HepG2 (cell line): ENCODE data around the gene ASAP2. TPM values are rescaled to one million over a fixed set of nuclear protein-coding genes. Genes with fewer than 3 reads are reported as not detected.
A peak's percentile ranks its signal among the peaks of the same experiment; 100 is the strongest.

Source experiments
- ATAC-seq: fragments of 200-7000 bp; cut with Tn5 transposase; 3 replicates; pipeline ENCODE4 v1.9.1; 2020; ENCODE audit warnings: mild to moderate bottlenecking, moderate library complexity
- BruUV-seq: library from RNA; stranded (reverse); fragments of 400-500 nt; replicated peaks from 2 replicates; lab custom pipeline; 2021; lab: Mats Ljungman, UMichigan
- CTCF ChIA-PET: fragments of 300-600 bp; formaldehyde crosslinking; extraction: SDS; loops from one replicate; lab custom pipeline; 2021; ENCODE audit warnings: low total read pairs, inconsistent platforms, low intra/inter-chr PET ratio; lab: Yijun Ruan, JAX
- POLR2A ChIA-PET: fragments of 350-600 bp; sonication (Branson Sonifier 250); formaldehyde crosslinking; loops from one replicate; lab custom pipeline; 2020; ENCODE audit warnings: antibody characterized with exemption, inconsistent platforms; lab: Yijun Ruan, JAX
- DNase-seq: peaks from one replicate; pipeline ENCODE4 v3.0.0-alpha.2; 2015; ENCODE audit warnings: low spot score
- FAIRE-seq: peaks from 3 replicates; lab custom pipeline; 2011; peaks lifted over from hg19 to GRCh38; lab: Jason Lieb, UNC
- H2AFZ ChIP-seq: one replicate; pipeline ENCODE4 v1.6.1; 2011; ENCODE audit warnings: low read length, inconsistent platforms
- H3K27ac ChIP-seq: fragments of 300-600 bp; 3 replicates; pipeline ENCODE4 v1.8.0; 2011; ENCODE audit warnings: mixed run types, mild to moderate bottlenecking, mixed read lengths, low read length, inconsistent platforms; ENCODE audit not compliant: insufficient read depth; ENCODE audit errors: extremely low read length
- H3K27me3 ChIP-seq, 2 experiments: fragments of 200-600 bp in 1 of 2; 2 replicates in 1 of 2; 3 replicates in 1 of 2; pipeline versions ENCODE4 v1.6.0 to v1.8.0; 2011; ENCODE audit warnings: low read length in 2 of 2, mild to moderate bottlenecking in 2 of 2, moderate library complexity in 2 of 2, inconsistent platforms in 1 of 2; ENCODE audit not compliant: insufficient read depth in 2 of 2, control insufficient read depth in 1 of 2
- H3K36me3 ChIP-seq, 2 experiments: fragments of 200-600 bp in 1 of 2; replicated peaks in 1 of 2; 2 replicates in 1 of 2; 3 replicates in 1 of 2; pipeline versions ENCODE4 v1.5.1 to v1.8.0; 2011; ENCODE audit warnings: low read length in 2 of 2, inconsistent platforms in 1 of 2; ENCODE audit not compliant: insufficient read depth in 2 of 2, control insufficient read depth in 1 of 2
- H3K4me1 ChIP-seq: 2 replicates; pipeline ENCODE4 v1.5.1; 2012; ENCODE audit warnings: low read length, inconsistent platforms; ENCODE audit not compliant: insufficient read depth
- H3K4me2 ChIP-seq: 2 replicates; pipeline ENCODE4 v1.6.0; 2011; ENCODE audit warnings: low read depth, low read length, inconsistent platforms
- H3K4me3 ChIP-seq, 3 experiments: fragments of 200-600 bp in 1 of 3; sonication (generic), shearing (Covaris generic) in 1 of 3; replicated peaks in 1 of 3; 2 replicates each; pipeline ENCODE4 v1.5.1; 2011 to 2016; ENCODE audit warnings: low read length in 3 of 3, inconsistent platforms in 2 of 3, low read depth in 2 of 3, mild to moderate bottlenecking in 2 of 3, control low read depth in 1 of 3, mixed read lengths in 1 of 3; ENCODE audit not compliant: insufficient read depth in 1 of 3
- H3K79me2 ChIP-seq: one replicate; pipeline ENCODE4 v1.6.1; 2011; ENCODE audit warnings: low read length, inconsistent platforms; ENCODE audit not compliant: insufficient read depth
- H3K9ac ChIP-seq: 2 replicates; pipeline ENCODE4 v1.6.0; 2011; ENCODE audit warnings: mild to moderate bottlenecking, low read depth, low read length, inconsistent platforms; ENCODE audit not compliant: insufficient read depth
- H3K9me3 ChIP-seq: 2 replicates; pipeline ENCODE4 v1.5.1; 2012; ENCODE audit warnings: mild to moderate bottlenecking, low read length
- H4K20me1 ChIP-seq: 2 replicates; pipeline ENCODE4 v1.6.0; 2011; ENCODE audit warnings: inconsistent platforms, mild to moderate bottlenecking, low read length, moderate library complexity; ENCODE audit not compliant: insufficient read depth
- HIVEP1 ChIP-seq: sonication (generic); formaldehyde crosslinking; IDR thresholded peaks from 2 replicates; pipeline ENCODE4 v1.4.0; 2020; ENCODE audit warnings: mild to moderate bottlenecking, missing genetic modification reagents
- NFKBIZ ChIP-seq: IDR thresholded peaks from 2 replicates; pipeline ENCODE4 v1.6.1; 2018; ENCODE audit warnings: missing genetic modification reagents, missing compliant biosample characterization
- TP53 ChIP-seq: sonication (generic); formaldehyde crosslinking; conservative IDR thresholded peaks from 2 replicates; pipeline ENCODE4 v1.4.0; 2020; ENCODE audit warnings: missing genetic modification reagents
- ZBTB10 ChIP-seq: sonication (generic); formaldehyde crosslinking; IDR thresholded peaks from 2 replicates; pipeline ENCODE4 v1.4.0; 2020; ENCODE audit warnings: missing genetic modification reagents, borderline replicate concordance
- ZMYM3 ChIP-seq: sonication (generic); formaldehyde crosslinking; IDR thresholded peaks from 2 replicates; pipeline ENCODE4 v1.5.1; 2020; ENCODE audit warnings: mild to moderate bottlenecking, missing genetic modification reagents
- ZNF709 ChIP-seq: sonication (generic); formaldehyde crosslinking; IDR thresholded peaks from 2 replicates; pipeline ENCODE4 v1.5.0; 2020; ENCODE audit warnings: mild to moderate bottlenecking, missing genetic modification reagents
- ZSCAN29 ChIP-seq: sonication (generic); formaldehyde crosslinking; conservative IDR thresholded peaks from 2 replicates; pipeline ENCODE4 v1.4.0; 2020; ENCODE audit warnings: mild to moderate bottlenecking, missing genetic modification reagents
- WGBS: methylation state at CpG from one replicate; pipeline ENCODE4 v1.1.6; 2017; ENCODE audit warnings: low lambda C conversion rate; 5-methylcytosine and 5-hydroxymethylcytosine counted together
- in situ Hi-C: cut with HindIII; loops from 2 replicates; pipeline ENCODE4 v1.10.0; 2017; ENCODE audit warnings: low pct_unique_long_range_greater_than_20kb; ENCODE audit not compliant: extremely low pct_ligation_motif_present
- intact Hi-C: fragments of 100-400 bp; cut with micrococcal nuclease; formaldehyde crosslinking; loops from one replicate; pipeline ENCODE4 v1.10.0; 2022; ENCODE audit not compliant: unreplicated experiment
- polyA plus RNA-seq, 8 experiments: library from polyadenylated mRNA; depleted of rRNA in 3 of 8; stranded (reverse) in 7 of 8; unstranded in 1 of 8; fragments of >200 nt; fragmentation: Illumina TruSeq in 4 of 8; extraction: Trizol in 4 of 8; gene quantifications; 2 replicates each; pipeline versions ENCODE4 v1.2.1 to v1.2.3, GENCODE V29; 2011 to 2016; ENCODE audit warnings: low read depth in 4 of 8, missing spikeins in 1 of 8, mixed read lengths in 1 of 8; ENCODE audit not compliant: insufficient read depth in 1 of 8
- total RNA-seq, 5 experiments: library from RNA; depleted of rRNA; stranded (reverse); fragments of >200 nt; fragmentation: Illumina TruSeq; extraction: Trizol; gene quantifications; 2 replicates each; pipeline ENCODE4 v1.2.3, GENCODE V29; 2016; ENCODE audit warnings: low read depth in 1 of 5

The ASAP2 gene
- total and polyA plus RNA-seq, 2 of the 13 experiments (the other 11 are each of a cell fraction or from before 2014, with no cell fraction given): 7.3 to 22.3 TPM

- Histone ChIP-seq H4K20me1 (no peaks in the 10 kb centered on the region), H3K4me1 (peaks cover 85% of the 10 kb centered on the region), H2AFZ (no peak overlapping the region), H3K4me2 (no peak overlapping the region), H3K27me3 (no peaks in the 10 kb centered on the region), H3K79me2 (peaks cover 64% of the 10 kb centered on the region), H3K4me3 (no peak overlapping the region), H3K9me3 (no peaks in the 10 kb centered on the region), H3K36me3 (no peaks in the 10 kb centered on the region), H3K9ac (0 out of 2 replicates have a peak overlapping the region, but pooled peaks have one; percentile 3), H3K27ac (no peak overlapping the region)
- intact Hi-C loops: no loop called here
- FAIRE-seq: no peak
- no peak for DNase-seq
- POLR2A ChIA-PET: interaction anchor here (1.0 kb wide), 1 partner anchor 58 kb away, joined by 3 read pairs; no protein-coding TSS in a partner anchor
- TF ChIP-seq ZBTB10: no peak
- TF ChIP-seq ZSCAN29 (CRISPR knock-in tag): no peak
- TF ChIP-seq ZMYM3 (CRISPR knock-in tag): no peak
- no peak for TF ChIP-seq ZNF709 (CRISPR knock-in tag)
- no peak for TF ChIP-seq NFKBIZ
- no peak for TF ChIP-seq TP53
- CTCF ChIA-PET: no interaction called here
- in situ Hi-C loops: no loop called here
- 84% methylated on average over 6 of the region's 6 CpGs for WGBS
- BruUV-seq: no TSS peak
- ATAC-seq: no peak
Observed at GRCh38 chr2:9236867-9237266, 30.3 kb downstream of the ASAP2 start.

DNA sequence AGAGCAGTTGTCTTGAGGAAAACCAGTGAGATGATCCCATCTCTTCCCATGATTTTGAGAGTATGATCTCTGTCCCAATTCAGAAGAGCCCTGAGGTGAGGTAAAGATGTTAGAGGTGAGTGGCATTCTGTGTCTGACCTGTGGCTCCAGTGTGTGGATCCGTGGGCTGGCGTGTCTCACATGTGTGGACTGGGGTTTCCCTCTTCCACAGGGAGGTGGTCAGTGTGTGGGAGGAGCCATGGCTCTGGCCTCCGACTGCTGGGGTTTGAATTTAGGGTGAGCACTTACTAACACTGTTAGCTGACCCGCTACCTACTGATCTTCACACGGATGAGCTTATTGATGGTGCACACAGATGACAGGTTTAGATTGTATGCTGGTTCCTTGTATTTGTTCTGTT lies 31.2 kb downstream of the ASAP2 start:
- in situ Hi-C loops: no loop called here
- TF ChIP-seq HIVEP1 (CRISPR knock-in tag): no peak
- 94% methylated on average over 4 of the region's 5 CpGs for WGBS
- ChIA-PET CTCF (no interaction called here), POLR2A (no interaction called here)
- Histone ChIP-seq H3K79me2 (peaks cover 66% of the 10 kb centered on the region), H3K36me3 (no peaks in the 10 kb centered on the region), H3K9ac (no peak overlapping the region), H3K4me3 (no peak overlapping the region), H4K20me1 (no peaks in the 10 kb centered on the region), H3K27ac (no peak overlapping the region), H3K9me3 (no peaks in the 10 kb centered on the region), H2AFZ (no peak overlapping the region), H3K4me2 (no peak overlapping the region), H3K27me3 (no peaks in the 10 kb centered on the region), H3K4me1 (peaks cover 82% of the 10 kb centered on the region)
- no peak for ATAC-seq
- no peak for DNase-seq
- no peak for FAIRE-seq
- intact Hi-C loops: no loop called here
- BruUV-seq: no TSS peak
